Measurements from ENCODE around the gene KIAA0232.

DNA sequence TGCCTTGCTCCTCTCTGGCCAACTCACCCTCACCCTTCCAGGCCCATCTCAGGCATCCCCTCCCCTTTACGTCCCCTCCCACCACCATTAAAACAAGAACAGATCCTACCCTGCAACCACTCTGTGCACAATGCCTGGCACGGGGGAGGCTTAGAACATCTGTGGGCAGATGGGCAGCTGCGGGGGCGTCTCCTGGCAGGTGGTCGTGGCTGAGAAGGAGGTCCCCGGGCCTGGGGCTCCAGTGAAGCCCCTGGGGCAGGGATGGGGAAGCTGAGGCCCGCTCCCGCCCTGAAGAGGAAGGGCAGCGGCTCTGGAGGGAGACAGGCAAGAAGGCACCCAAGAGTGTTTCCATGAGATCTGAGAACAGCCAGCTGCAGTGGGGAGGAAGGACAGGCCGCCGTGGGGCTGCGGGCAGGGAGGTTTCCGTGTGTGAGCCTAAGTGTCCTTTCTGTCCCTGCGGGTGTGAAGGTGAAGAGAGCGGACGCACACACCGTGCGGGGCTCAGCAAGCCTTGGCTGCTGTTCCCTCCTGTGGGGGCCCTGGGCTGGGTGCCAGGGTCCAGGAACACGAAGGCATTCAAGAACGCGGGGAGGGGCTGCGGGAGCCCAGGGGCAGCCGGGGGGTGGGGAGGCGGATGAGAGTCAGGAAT, 119.3 kb downstream of the KIAA0232 start:
- TF ChIP-seq ZNF70 (CRISPR knock-in tag; IDR thresholded peaks at IDR 0.05) (no peak), ARNTL (CRISPR knock-in tag; IDR thresholded peaks at IDR 0.05; ENCODE audit: borderline replicate concordance, low read depth) (no peak), RARB (CRISPR knock-in tag; IDR thresholded peaks at IDR 0.05) (no peak), GLIS3 (CRISPR knock-in tag; IDR thresholded peaks at IDR 0.05) (no peak), CSDC2 (CRISPR knock-in tag; IDR thresholded peaks at IDR 0.05) (no peak), ZC3H10 (CRISPR knock-in tag; IDR thresholded peaks at IDR 0.05) (no peak), SNAI2 (CRISPR knock-in tag; IDR thresholded peaks at IDR 0.05) (no peak), ZFP30 (CRISPR knock-in tag; IDR thresholded peaks at IDR 0.05) (no peak), PPARA (CRISPR knock-in tag; IDR thresholded peaks at IDR 0.05; ENCODE audit: borderline replicate concordance) (no peak)
- TF ChIP-seq, protein P1, sequence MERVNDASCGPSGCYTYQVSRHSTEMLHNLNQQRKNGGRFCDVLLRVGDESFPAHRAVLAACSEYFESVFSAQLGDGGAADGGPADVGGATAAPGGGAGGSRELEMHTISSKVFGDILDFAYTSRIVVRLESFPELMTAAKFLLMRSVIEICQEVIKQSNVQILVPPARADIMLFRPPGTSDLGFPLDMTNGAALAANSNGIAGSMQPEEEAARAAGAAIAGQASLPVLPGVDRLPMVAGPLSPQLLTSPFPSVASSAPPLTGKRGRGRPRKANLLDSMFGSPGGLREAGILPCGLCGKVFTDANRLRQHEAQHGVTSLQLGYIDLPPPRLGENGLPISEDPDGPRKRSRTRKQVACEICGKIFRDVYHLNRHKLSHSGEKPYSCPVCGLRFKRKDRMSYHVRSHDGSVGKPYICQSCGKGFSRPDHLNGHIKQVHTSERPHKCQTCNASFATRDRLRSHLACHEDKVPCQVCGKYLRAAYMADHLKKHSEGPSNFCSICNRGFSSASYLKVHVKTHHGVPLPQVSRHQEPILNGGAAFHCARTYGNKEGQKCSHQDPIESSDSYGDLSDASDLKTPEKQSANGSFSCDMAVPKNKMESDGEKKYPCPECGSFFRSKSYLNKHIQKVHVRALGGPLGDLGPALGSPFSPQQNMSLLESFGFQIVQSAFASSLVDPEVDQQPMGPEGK (CRISPR knock-in tag; IDR thresholded peaks at IDR 0.05; ENCODE audit: borderline replicate concordance): no peak
- TF ChIP-seq, protein P2, sequence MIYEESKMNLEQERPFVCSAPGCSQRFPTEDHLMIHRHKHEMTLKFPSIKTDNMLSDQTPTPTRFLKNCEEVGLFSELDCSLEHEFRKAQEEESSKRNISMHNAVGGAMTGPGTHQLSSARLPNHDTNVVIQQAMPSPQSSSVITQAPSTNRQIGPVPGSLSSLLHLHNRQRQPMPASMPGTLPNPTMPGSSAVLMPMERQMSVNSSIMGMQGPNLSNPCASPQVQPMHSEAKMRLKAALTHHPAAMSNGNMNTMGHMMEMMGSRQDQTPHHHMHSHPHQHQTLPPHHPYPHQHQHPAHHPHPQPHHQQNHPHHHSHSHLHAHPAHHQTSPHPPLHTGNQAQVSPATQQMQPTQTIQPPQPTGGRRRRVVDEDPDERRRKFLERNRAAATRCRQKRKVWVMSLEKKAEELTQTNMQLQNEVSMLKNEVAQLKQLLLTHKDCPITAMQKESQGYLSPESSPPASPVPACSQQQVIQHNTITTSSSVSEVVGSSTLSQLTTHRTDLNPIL (CRISPR knock-in tag; IDR thresholded peaks at IDR 0.05; ENCODE audit: low read depth): no peak
- TF ChIP-seq, protein P3, sequence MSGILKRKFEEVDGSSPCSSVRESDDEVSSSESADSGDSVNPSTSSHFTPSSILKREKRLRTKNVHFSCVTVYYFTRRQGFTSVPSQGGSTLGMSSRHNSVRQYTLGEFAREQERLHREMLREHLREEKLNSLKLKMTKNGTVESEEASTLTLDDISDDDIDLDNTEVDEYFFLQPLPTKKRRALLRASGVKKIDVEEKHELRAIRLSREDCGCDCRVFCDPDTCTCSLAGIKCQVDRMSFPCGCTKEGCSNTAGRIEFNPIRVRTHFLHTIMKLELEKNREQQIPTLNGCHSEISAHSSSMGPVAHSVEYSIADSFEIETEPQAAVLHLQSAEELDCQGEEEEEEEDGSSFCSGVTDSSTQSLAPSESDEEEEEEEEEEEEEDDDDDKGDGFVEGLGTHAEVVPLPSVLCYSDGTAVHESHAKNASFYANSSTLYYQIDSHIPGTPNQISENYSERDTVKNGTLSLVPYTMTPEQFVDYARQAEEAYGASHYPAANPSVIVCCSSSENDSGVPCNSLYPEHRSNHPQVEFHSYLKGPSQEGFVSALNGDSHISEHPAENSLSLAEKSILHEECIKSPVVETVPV (CRISPR knock-in tag; IDR thresholded peaks at IDR 0.05): no peak
- TF ChIP-seq, protein P4, sequence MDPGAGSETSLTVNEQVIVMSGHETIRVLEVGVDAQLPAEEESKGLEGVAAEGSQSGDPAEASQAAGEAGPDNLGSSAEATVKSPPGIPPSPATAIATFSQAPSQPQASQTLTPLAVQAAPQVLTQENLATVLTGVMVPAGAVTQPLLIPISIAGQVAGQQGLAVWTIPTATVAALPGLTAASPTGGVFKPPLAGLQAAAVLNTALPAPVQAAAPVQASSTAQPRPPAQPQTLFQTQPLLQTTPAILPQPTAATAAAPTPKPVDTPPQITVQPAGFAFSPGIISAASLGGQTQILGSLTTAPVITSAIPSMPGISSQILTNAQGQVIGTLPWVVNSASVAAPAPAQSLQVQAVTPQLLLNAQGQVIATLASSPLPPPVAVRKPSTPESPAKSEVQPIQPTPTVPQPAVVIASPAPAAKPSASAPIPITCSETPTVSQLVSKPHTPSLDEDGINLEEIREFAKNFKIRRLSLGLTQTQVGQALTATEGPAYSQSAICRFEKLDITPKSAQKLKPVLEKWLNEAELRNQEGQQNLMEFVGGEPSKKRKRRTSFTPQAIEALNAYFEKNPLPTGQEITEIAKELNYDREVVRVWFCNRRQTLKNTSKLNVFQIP (CRISPR knock-in tag; IDR thresholded peaks at IDR 0.05; ENCODE audit: borderline replicate concordance, low read depth): no peak

Measured in SK-N-SH treated with all-trans-retinoic acid at 6 μM for 48 hours (cell line).